HEK293 (cell line): ENCODE data around the gene SPATA2L.

ENCODE experiments used
- CTCF ChIA-PET: fragments of 350-600 bp; formaldehyde crosslinking; extraction: SDS; loops from one replicate; lab custom pipeline; 2021; ENCODE audit warnings: antibody characterized with exemption; lab: Yijun Ruan, JAX
- POLR2A ChIA-PET: fragments of 300-600 bp; formaldehyde crosslinking; extraction: SDS; loops from one replicate; lab custom pipeline; 2020; ENCODE audit warnings: antibody characterized with exemption, inconsistent platforms; lab: Yijun Ruan, JAX
- H3K27ac ChIP-seq: fragments of 200-500 bp; sonication (Bioruptor generic); 2 replicates; pipeline ENCODE4 v1.5.1; 2014; ENCODE audit warnings: low read depth, low read length, control low read depth, inconsistent platforms; ENCODE audit errors: extremely low read depth
- H3K36me3 ChIP-seq, 2 experiments: fragments of 200-500 bp in 1 of 2; sonication (Bioruptor generic) in 1 of 2; 1 replicate in 1 of 2; 2 replicates in 1 of 2; pipeline ENCODE4 v1.5.1; 2014 to 2017; ENCODE audit warnings: inconsistent platforms in 2 of 2, low read length in 2 of 2; ENCODE audit not compliant: control insufficient read depth in 2 of 2, insufficient read depth in 1 of 2
- H3K4me1 ChIP-seq: fragments of 200-500 bp; sonication (Bioruptor generic); 2 replicates; pipeline ENCODE4 v1.5.1; 2014; ENCODE audit warnings: mild to moderate bottlenecking, low read length, inconsistent platforms; ENCODE audit not compliant: control insufficient read depth, insufficient read depth
- H3K4me3 ChIP-seq: 2 replicates; pipeline ENCODE4 v1.5.1; 2011; ENCODE audit warnings: low read depth, mild to moderate bottlenecking, control low read depth, low read length, moderate library complexity
- H3K9me3 ChIP-seq: fragments of 200-500 bp; sonication (Bioruptor generic); 2 replicates; pipeline ENCODE4 v1.5.1; 2014; ENCODE audit warnings: low read depth, low read length, inconsistent platforms; ENCODE audit not compliant: control insufficient read depth, insufficient read depth
- PRDM2 ChIP-seq: fragments of 450-650 bp; formaldehyde crosslinking; IDR thresholded peaks from 2 replicates; pipeline ENCODE4 v1.5.1; 2016; ENCODE audit warnings: missing biosample characterization, missing genetic modification characterization, borderline replicate concordance
- SCRT1 ChIP-seq: fragments of 450-650 bp; formaldehyde crosslinking; IDR thresholded peaks from 2 replicates; pipeline ENCODE4 v1.5.1; 2016; ENCODE audit warnings: missing biosample characterization, missing genetic modification characterization, borderline replicate concordance
- SETDB1 ChIP-seq: IDR thresholded peaks from one replicate; pipeline ENCODE4 v1.6.1; 2017; ENCODE audit warnings: mild to moderate bottlenecking, low read length, moderate library complexity, mixed read lengths; ENCODE audit not compliant: insufficient read length
- ZNF335 ChIP-seq: fragments of 450-650 bp; formaldehyde crosslinking; conservative IDR thresholded peaks from 2 replicates; pipeline ENCODE4 v1.5.1; 2016; ENCODE audit warnings: missing biosample characterization, missing genetic modification characterization
- ZNF510 ChIP-seq: fragments of 450-650 bp; formaldehyde crosslinking; IDR thresholded peaks from 2 replicates; pipeline ENCODE4 v1.5.1; 2018; ENCODE audit warnings: mild to moderate bottlenecking, missing genetic modification characterization, missing biosample characterization; ENCODE audit not compliant: insufficient replicate concordance
- ZNF529 ChIP-seq: fragments of 450-650 bp; formaldehyde crosslinking; IDR thresholded peaks from 2 replicates; pipeline ENCODE4 v1.5.1; 2017; ENCODE audit warnings: missing genetic modification characterization, missing biosample characterization; ENCODE audit not compliant: insufficient replicate concordance
- ZNF610 ChIP-seq: fragments of 450-650 bp; formaldehyde crosslinking; IDR thresholded peaks from 2 replicates; pipeline ENCODE4 v1.5.1; 2016; ENCODE audit warnings: missing biosample characterization, missing genetic modification characterization, borderline replicate concordance
- ZNF626 ChIP-seq: fragments of 450-650 bp; sonication (Bioruptor Pico); formaldehyde crosslinking; IDR thresholded peaks from 2 replicates; pipeline ENCODE4 v1.5.1; 2018; ENCODE audit warnings: missing biosample characterization, missing genetic modification characterization, inconsistent platforms
- TF ChIP-seq, protein P1 (sequence below): fragments of 450-650 bp; formaldehyde crosslinking; conservative IDR thresholded peaks from 2 replicates; pipeline ENCODE4 v1.5.1; 2016; ENCODE audit warnings: low read depth, missing biosample characterization, missing genetic modification characterization
- TF ChIP-seq, protein P2 (sequence below): fragments of 450-650 bp; formaldehyde crosslinking; IDR thresholded peaks from 2 replicates; pipeline ENCODE4 v1.5.1; 2016; ENCODE audit warnings: missing biosample characterization, missing genetic modification characterization
- TF ChIP-seq, protein P3 (sequence below): fragments of 450-650 bp; formaldehyde crosslinking; IDR thresholded peaks from 2 replicates; pipeline ENCODE4 v1.5.1; 2016; ENCODE audit warnings: missing biosample characterization, missing genetic modification characterization

SPATA2L gene

GRCh38 chr16:89678258-89678657 is 23.2 kb downstream of the SPATA2L start:
- TF ChIP-seq SCRT1 (tag by site-specific recombination) (no peak), ZNF529 (tag by site-specific recombination) (peak; percentile 23), ZNF610 (0 out of 2 replicates have a peak, but pooled peaks have one; percentile 63), ZNF335 (tag by site-specific recombination) (no peak), SETDB1 (peak; percentile 98), PRDM2 (tag by site-specific recombination) (no peak), ZNF510 (peak; percentile 25), ZNF626 (tag by site-specific recombination) (peak; percentile 69; the same call in 1 of the 2 replicates)
- TF ChIP-seq, protein P1, sequence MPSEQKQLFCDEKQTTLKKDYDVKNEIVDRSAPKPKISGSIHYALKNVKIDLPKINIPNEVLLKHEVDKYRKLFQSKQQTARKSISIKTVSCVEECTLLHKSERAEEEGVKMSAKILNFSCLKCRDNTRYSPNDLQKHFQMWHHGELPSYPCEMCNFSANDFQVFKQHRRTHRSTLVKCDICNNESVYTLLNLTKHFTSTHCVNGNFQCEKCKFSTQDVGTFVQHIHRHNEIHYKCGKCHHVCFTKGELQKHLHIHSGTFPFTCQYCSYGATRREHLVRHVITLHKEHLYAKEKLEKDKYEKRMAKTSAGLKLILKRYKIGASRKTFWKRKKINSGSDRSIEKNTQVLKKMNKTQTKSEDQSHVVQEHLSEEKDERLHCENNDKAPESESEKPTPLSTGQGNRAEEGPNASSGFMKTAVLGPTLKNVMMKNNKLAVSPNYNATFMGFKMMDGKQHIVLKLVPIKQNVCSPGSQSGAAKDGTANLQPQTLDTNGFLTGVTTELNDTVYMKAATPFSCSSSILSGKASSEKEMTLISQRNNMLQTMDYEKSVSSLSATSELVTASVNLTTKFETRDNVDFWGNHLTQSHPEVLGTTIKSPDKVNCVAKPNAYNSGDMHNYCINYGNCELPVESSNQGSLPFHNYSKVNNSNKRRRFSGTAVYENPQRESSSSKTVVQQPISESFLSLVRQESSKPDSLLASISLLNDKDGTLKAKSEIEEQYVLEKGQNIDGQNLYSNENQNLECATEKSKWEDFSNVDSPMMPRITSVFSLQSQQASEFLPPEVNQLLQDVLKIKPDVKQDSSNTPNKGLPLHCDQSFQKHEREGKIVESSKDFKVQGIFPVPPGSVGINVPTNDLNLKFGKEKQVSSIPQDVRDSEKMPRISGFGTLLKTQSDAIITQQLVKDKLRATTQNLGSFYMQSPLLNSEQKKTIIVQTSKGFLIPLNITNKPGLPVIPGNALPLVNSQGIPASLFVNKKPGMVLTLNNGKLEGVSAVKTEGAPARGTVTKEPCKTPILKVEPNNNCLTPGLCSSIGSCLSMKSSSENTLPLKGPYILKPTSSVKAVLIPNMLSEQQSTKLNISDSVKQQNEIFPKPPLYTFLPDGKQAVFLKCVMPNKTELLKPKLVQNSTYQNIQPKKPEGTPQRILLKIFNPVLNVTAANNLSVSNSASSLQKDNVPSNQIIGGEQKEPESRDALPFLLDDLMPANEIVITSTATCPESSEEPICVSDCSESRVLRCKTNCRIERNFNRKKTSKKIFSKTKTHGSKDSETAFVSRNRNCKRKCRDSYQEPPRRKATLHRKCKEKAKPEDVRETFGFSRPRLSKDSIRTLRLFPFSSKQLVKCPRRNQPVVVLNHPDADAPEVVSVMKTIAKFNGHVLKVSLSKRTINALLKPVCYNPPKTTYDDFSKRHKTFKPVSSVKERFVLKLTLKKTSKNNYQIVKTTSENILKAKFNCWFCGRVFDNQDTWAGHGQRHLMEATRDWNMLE (tag by site-specific recombination): peak; percentile 36; the same call in 1 of the 2 replicates
- TF ChIP-seq, protein P2, sequence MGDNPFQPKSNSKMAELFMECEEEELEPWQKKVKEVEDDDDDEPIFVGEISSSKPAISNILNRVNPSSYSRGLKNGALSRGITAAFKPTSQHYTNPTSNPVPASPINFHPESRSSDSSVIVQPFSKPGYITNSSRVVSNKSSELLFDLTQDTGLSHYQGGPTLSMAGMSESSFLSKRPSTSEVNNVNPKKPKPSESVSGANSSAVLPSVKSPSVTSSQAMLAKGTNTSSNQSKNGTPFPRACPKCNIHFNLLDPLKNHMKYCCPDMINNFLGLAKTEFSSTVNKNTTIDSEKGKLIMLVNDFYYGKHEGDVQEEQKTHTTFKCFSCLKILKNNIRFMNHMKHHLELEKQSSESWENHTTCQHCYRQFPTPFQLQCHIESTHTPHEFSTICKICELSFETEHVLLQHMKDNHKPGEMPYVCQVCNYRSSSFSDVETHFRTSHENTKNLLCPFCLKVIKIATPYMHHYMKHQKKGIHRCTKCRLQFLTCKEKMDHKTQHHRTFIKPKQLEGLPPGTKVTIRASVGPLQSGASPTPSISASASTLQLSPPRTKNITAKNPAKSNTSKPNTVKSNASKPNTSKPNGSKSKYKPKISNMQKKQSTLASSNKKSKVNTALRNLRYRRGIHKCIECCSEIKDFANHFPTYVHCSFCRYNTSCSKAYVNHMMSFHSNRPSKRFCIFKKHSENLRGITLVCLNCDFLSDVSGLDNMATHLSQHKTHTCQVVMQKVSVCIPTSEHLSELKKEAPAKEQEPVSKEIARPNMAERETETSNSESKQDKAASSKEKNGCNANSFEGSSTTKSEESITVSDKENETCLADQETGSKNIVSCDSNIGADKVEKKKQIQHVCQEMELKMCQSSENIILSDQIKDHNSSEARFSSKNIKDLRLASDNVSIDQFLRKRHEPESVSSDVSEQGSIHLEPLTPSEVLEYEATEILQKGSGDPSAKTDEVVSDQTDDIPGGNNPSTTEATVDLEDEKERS (tag by site-specific recombination): peak; percentile 92
- TF ChIP-seq, protein P3, sequence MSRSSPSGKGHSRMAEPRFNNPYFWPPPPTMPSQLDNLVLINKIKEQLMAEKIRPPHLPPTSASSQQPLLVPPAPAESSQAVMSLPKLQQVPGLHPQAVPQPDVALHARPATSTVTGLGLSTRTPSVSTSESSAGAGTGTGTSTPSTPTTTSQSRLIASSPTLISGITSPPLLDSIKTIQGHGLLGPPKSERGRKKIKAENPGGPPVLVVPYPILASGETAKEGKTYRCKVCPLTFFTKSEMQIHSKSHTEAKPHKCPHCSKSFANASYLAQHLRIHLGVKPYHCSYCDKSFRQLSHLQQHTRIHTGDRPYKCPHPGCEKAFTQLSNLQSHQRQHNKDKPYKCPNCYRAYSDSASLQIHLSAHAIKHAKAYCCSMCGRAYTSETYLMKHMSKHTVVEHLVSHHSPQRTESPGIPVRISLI (tag by site-specific recombination): 0 out of 2 replicates have a peak, but pooled peaks have one; percentile 24
- Histone ChIP-seq H3K9me3 (no peaks in the 10 kb centered on the region), H3K36me3 (no peaks in the 10 kb centered on the region; a peak in 1 of 3 replicates), H3K4me3 (no peak overlapping the region), H3K27ac (no peak overlapping the region), H3K4me1 (no peaks in the 10 kb centered on the region)
- ChIA-PET CTCF (no interaction called here), POLR2A (interaction anchor here (0.6 to 1.2 kb wide), 2 partner anchors 8 to 87 kb away, joined by 3 read pairs; partner anchors contain the start of gene CDK10)
